HCT116 (cell line): ENCODE measurements around the gene EP300. TPM values are rescaled to one million over a fixed set of nuclear protein-coding genes. Genes with fewer than 3 reads are reported as not detected.

Source experiments
- ATAC-seq: fragments of 200-7000 bp; cut with Tn5 transposase; 2 replicates; pipeline ENCODE4 v1.9.1; 2020; ENCODE audit warnings: mild to moderate bottlenecking, moderate library complexity
- BruUV-seq: library from RNA; stranded (reverse); fragments of 400-500 nt; replicated peaks from 2 replicates; lab custom pipeline; 2021; lab: Mats Ljungman, UMichigan
- CTCF ChIA-PET: fragments of 300-600 bp; sonication (Branson Sonifier 250); formaldehyde crosslinking; loops from one replicate; lab custom pipeline; 2021; ENCODE audit warnings: antibody characterized with exemption; lab: Charles Lee
- POLR2A ChIA-PET: fragments of 300-600, 350-600 bp; sonication (Branson Sonifier 250); formaldehyde crosslinking; loops from one replicate; lab custom pipeline; 2021; ENCODE audit warnings: antibody characterized with exemption; lab: Charles Lee
- RAD21 ChIA-PET, 2 experiments: fragments of 300-600 bp; sonication (Branson Sonifier 250); formaldehyde crosslinking; loops; one replicate each; lab custom pipeline; 2023; ENCODE audit warnings: low total read pairs in 2 of 2; ENCODE audit not compliant: uncharacterized antibody in 2 of 2, unreplicated experiment in 2 of 2, low non-redundant PET in 1 of 2; lab: Charles Lee
- DNase-seq: peaks from one replicate; pipeline ENCODE4 v3.0.0-alpha.2; 2010; ENCODE audit warnings: low read depth, low spot score
- H2AFZ ChIP-seq: fragments of 200-600 bp; shearing (Covaris generic), sonication (generic); 2 replicates; pipeline ENCODE4 v1.6.1; 2017; ENCODE audit warnings: low read depth, mixed run types, mixed read lengths, antibody characterized with exemption, low read length; ENCODE audit not compliant: poor library complexity, severe bottlenecking
- H3K27ac ChIP-seq: 2 replicates; pipeline ENCODE4 v1.5.1; 2012; ENCODE audit warnings: low read depth, low read length
- H3K27me3 ChIP-seq: fragments of 200-600 bp; sonication (generic); 2 replicates; pipeline ENCODE4 v1.6.1; 2016; ENCODE audit warnings: mixed run types, low read length, mixed read lengths; ENCODE audit not compliant: insufficient read depth
- H3K36me3 ChIP-seq, 2 experiments: fragments of 200-500 bp in 1 of 2; fragments of 200-600 bp in 1 of 2; sonication (Bioruptor generic) in 1 of 2; sonication (generic) in 1 of 2; 2 replicates each; pipeline versions ENCODE4 v1.5.1 to v1.6.1; 2014 to 2016; ENCODE audit warnings: low read length in 2 of 2, inconsistent platforms in 1 of 2, mixed read lengths in 1 of 2, mixed run types in 1 of 2; ENCODE audit not compliant: insufficient read depth in 2 of 2, control insufficient read depth in 1 of 2
- H3K4me1 ChIP-seq, 2 experiments: fragments of 200-600 bp in 1 of 2; sonication (generic) in 1 of 2; 2 replicates each; pipeline versions ENCODE4 v1.5.1 to v1.6.1; 2012 to 2017; ENCODE audit warnings: low read length in 2 of 2, inconsistent platforms in 1 of 2, mild to moderate bottlenecking in 1 of 2, mixed read lengths in 1 of 2, mixed run types in 1 of 2, moderate library complexity in 1 of 2; ENCODE audit not compliant: insufficient read depth in 2 of 2, control insufficient read depth in 1 of 2
- H3K4me2 ChIP-seq: fragments of 200-600 bp; sonication (generic); 2 replicates; pipeline ENCODE4 v1.6.1; 2017; ENCODE audit warnings: mixed run types, low read length, mixed read lengths
- H3K4me3 ChIP-seq, 2 experiments: fragments of 200-600 bp in 1 of 2; sonication (generic) in 1 of 2; replicated peaks in 1 of 2; 2 replicates each; pipeline ENCODE4 v1.5.1; 2011 to 2016; ENCODE audit warnings: low read length in 2 of 2, control low read depth in 1 of 2, low read depth in 1 of 2, mild to moderate bottlenecking in 1 of 2, mixed read lengths in 1 of 2, mixed run types in 1 of 2
- H3K79me2 ChIP-seq: fragments of 200-600 bp; sonication (generic); 2 replicates; pipeline ENCODE4 v1.6.1; 2017; ENCODE audit warnings: mild to moderate bottlenecking, mixed run types, low read length, moderate library complexity, mixed read lengths; ENCODE audit not compliant: insufficient read depth
- H3K9ac ChIP-seq: fragments of 200-600 bp; sonication (generic); 2 replicates; pipeline ENCODE4 v1.6.1; 2016; ENCODE audit warnings: low read length, mixed read lengths
- H3K9me2 ChIP-seq: fragments of 200-600 bp; sonication (generic), shearing (Covaris generic); 2 replicates; pipeline ENCODE4 v1.6.1; 2017; ENCODE audit warnings: mixed run types, mild to moderate bottlenecking, moderate library complexity; ENCODE audit not compliant: insufficient read depth
- H3K9me3 ChIP-seq, 2 experiments: fragments of 200-500 bp in 1 of 2; fragments of 200-600 bp in 1 of 2; sonication (Bioruptor generic) in 1 of 2; sonication (generic) in 1 of 2; 2 replicates each; pipeline ENCODE4 v1.6.1; 2014 to 2017; ENCODE audit warnings: low read length in 2 of 2, mixed read lengths in 2 of 2, inconsistent platforms in 1 of 2, low read depth in 1 of 2, mild to moderate bottlenecking in 1 of 2, mixed run types in 1 of 2, moderate library complexity in 1 of 2; ENCODE audit not compliant: control insufficient read depth in 1 of 2, insufficient read depth in 1 of 2
- H4K20me1 ChIP-seq: fragments of 200-600 bp; sonication (generic), shearing (Covaris generic); 2 replicates; pipeline ENCODE4 v1.6.1; 2017; ENCODE audit warnings: mixed run types, mild to moderate bottlenecking, moderate library complexity; ENCODE audit not compliant: insufficient read depth
- ATF3 ChIP-seq: IDR thresholded peaks from 2 replicates; pipeline ENCODE4 v1.6.1; 2012
- CBX3 ChIP-seq: IDR thresholded peaks from 2 replicates; pipeline ENCODE4 v1.6.1; 2012; ENCODE audit warnings: low read depth
- CTCF ChIP-seq, 3 experiments: fragments of 200-600 bp in 1 of 3; sonication (generic) in 1 of 3; IDR thresholded peaks in 2 of 3; conservative IDR thresholded peaks in 1 of 3; 2 replicates each; pipeline ENCODE4 v1.5.1; 2012 to 2017; ENCODE audit warnings: low read depth in 2 of 3, low read length in 2 of 3, antibody characterized with exemption in 1 of 3, borderline replicate concordance in 1 of 3, control low read depth in 1 of 3, mild to moderate bottlenecking in 1 of 3, mixed read lengths in 1 of 3, mixed run types in 1 of 3, moderate library complexity in 1 of 3; ENCODE audit not compliant: insufficient read depth in 1 of 3
- EZH2 ChIP-seq: fragments of 200-600 bp; sonication (generic); IDR thresholded peaks from 2 replicates; pipeline ENCODE4 v1.6.1; 2017; ENCODE audit warnings: antibody characterized with exemption, mixed run types
- JUND ChIP-seq: IDR thresholded peaks from 2 replicates; pipeline ENCODE4 v1.6.1; 2012
- MAX ChIP-seq: IDR thresholded peaks from 2 replicates; pipeline ENCODE4 v1.6.1; 2012
- POLR2A ChIP-seq: IDR thresholded peaks from 2 replicates; pipeline ENCODE4 v1.7.0; 2011; ENCODE audit warnings: borderline replicate concordance; ENCODE audit not compliant: insufficient read depth, insufficient read length; ENCODE audit errors: extremely low read depth
- POLR2AphosphoS5 ChIP-seq: IDR thresholded peaks from 2 replicates; pipeline ENCODE4 v1.6.1; 2011; ENCODE audit warnings: mild to moderate bottlenecking, low read depth, low read length, moderate library complexity
- SIN3A ChIP-seq: IDR thresholded peaks from 2 replicates; pipeline ENCODE4 v1.6.1; 2012; ENCODE audit warnings: low read depth
- SP1 ChIP-seq: IDR thresholded peaks from 2 replicates; pipeline ENCODE4 v1.6.1; 2012; ENCODE audit warnings: low read depth
- SRF ChIP-seq: IDR thresholded peaks from 2 replicates; pipeline ENCODE4 v1.6.1; 2012; ENCODE audit warnings: low read depth
- TCF7L2 ChIP-seq: IDR thresholded peaks from 2 replicates; pipeline ENCODE4 v1.7.0; 2011; ENCODE audit warnings: borderline replicate concordance, inconsistent platforms; ENCODE audit not compliant: insufficient read depth, insufficient read length; ENCODE audit errors: extremely low read depth
- YY1 ChIP-seq: IDR thresholded peaks from 2 replicates; pipeline ENCODE4 v1.6.1; 2011; ENCODE audit warnings: low read length, low read depth, moderate library complexity, mild to moderate bottlenecking; ENCODE audit not compliant: insufficient replicate concordance; ENCODE audit errors: extremely low read depth
- ZFX ChIP-seq: fragments of 450-650 bp; IDR thresholded peaks from 2 replicates; pipeline ENCODE4 v1.6.1; 2017
- ZNF274 ChIP-seq: fragments of 200-500 bp; sonication (Bioruptor generic); IDR thresholded peaks from 2 replicates; pipeline ENCODE4 v1.6.1; 2014; ENCODE audit warnings: mild to moderate bottlenecking, low read depth, low read length, inconsistent platforms
- intact Hi-C: fragments of 100-400 bp; cut with micrococcal nuclease; formaldehyde crosslinking; loops from 2 replicates; pipeline ENCODE4 v1.10.0; 2022
- total RNA-seq: library from RNA; stranded (reverse); gene quantifications from one replicate; pipeline ENCODE4 v1.2.1, GENCODE V29; 2021; ENCODE audit not compliant: unreplicated experiment

Gene EP300
- total RNA-seq, 1 experiment from 2014 or later: 38.8 TPM

GRCh38 chr22:41198027-41198580, 105.7 kb downstream of the EP300 start:
- Histone ChIP-seq H3K27ac (no peak overlapping the region), H3K4me3 (peak overlapping the region; percentile 60), H3K4me2 (peak overlapping the region; percentile 93), H3K9me3 (no peaks in the 10 kb centered on the region), H4K20me1 (no peaks in the 10 kb centered on the region), H3K9ac (peak overlapping the region; percentile 35; the same call in 1 of the 2 replicates), H3K36me3 (no peaks in the 10 kb centered on the region), H2AFZ (peak overlapping the region; percentile 97), H3K9me2 (no peaks in the 10 kb centered on the region), H3K27me3 (no peaks in the 10 kb centered on the region), H3K79me2 (no peaks in the 10 kb centered on the region), H3K4me1 (peaks cover 4 to 23% of the 10 kb centered on the region in 2 experiments)
- RAD21 ChIA-PET: interaction anchor here (1.2 to 1.4 kb wide), 2 partner anchors 275 kb away, joined by 3 to 7 read pairs; no protein-coding TSS in a partner anchor
- TF ChIP-seq CBX3 (no peak), ZNF274 (no peak), JUND (no peak), YY1 (no peak), MAX (peak; percentile 8; the same call in 1 of the 2 replicates), EZH2 (no peak), SP1 (no peak), SIN3A (no peak), ZFX (no peak), SRF (no peak), TCF7L2 (no peak), CTCF (IDR thresholded peaks at IDR 0.05 in 2 of 3, conservative IDR thresholded peaks at IDR 0.05 in 1 of 3; ENCODE audit: borderline replicate concordance in 1 of 3, insufficient read depth in 1 of 3, low read depth in 2 of 3, low read length in 2 of 3) (peak in 1 of 3 experiments; percentile 22; a peak in 1 of 6 replicates), POLR2A (no peak), ATF3 (no peak), POLR2AphosphoS5 (no peak)
- ATAC-seq (peak; percentile 66), DNase-seq (no peak)
- POLR2A ChIA-PET: interaction anchor here (1.2 kb wide), 1 partner anchor 183 kb away, joined by 4 read pairs; the partner anchor contains the start of gene TEF
- intact Hi-C loops: no loop called here
- CTCF ChIA-PET: interaction anchor here (0.5 to 0.7 kb wide), 2 partner anchors 9 to 169 kb away, joined by 3 read pairs; no protein-coding TSS in a partner anchor
- BruUV-seq: no TSS peak
